ENCODE measurements around the gene MRPL40.

MRPL40 gene

DNA sequence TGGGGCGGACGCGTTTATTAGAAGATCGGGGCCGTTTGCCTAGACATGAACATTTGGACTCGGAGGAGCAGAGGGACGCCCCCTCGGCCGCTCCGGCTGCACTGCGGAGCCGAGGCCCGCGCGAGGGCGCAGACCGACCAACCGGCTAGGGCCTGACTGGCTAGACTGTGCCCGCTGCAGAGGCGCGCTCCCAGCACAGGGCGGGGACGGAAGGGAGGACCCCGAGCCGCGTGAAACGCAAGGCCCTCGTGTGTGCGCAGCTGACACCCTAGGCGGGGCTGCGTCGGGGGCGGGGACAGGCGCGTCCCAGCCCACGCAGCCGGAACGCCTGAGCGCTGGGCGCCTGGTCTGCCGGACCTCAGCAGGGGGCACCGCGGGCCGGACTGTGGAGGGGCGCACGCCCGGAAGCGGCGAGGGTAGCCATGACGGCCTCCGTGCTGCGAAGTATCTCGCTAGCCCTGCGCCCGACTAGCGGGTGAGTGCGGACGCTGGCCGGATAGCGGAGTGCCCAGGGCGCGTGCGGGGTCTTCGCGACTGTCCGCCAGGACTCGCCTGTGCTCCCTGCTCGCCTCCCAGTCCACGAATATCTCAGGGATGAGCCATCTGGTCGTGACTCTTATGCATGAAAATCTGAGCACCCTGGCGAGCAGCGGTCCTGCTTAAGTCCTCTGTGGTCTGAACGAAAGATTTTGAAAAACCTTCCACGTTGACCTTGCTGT, at the start of gene MRPL40 (continued):
- TF ChIP-seq SP7 (tag by site-specific recombination; IDR thresholded peaks at IDR 0.05) (peak; percentile 85), ZNF76 (tag by site-specific recombination; IDR thresholded peaks at IDR 0.05; ENCODE audit: borderline replicate concordance, low read depth) (peak; percentile 82), ZNF768 (tag by site-specific recombination; IDR thresholded peaks at IDR 0.05) (no peak), ZSCAN23 (tag by site-specific recombination; IDR thresholded peaks at IDR 0.05) (no peak), ZNF777 (tag by site-specific recombination; IDR thresholded peaks at IDR 0.05; ENCODE audit: borderline replicate concordance) (0 out of 2 replicates have a peak, but pooled peaks have one; percentile 34), KLF7 (tag by site-specific recombination; IDR thresholded peaks at IDR 0.05; ENCODE audit: borderline replicate concordance) (peak; percentile 95), ZNF585B (tag by site-specific recombination; IDR thresholded peaks at IDR 0.05) (no peak; the same call in 1 of the 2 replicates), ZNF121 (tag by site-specific recombination; IDR thresholded peaks at IDR 0.05) (peak; percentile 46; the same call in 1 of the 2 replicates), ZFP37 (tag by site-specific recombination; IDR thresholded peaks at IDR 0.05) (peak; percentile 97), ZBTB21 (tag by site-specific recombination; IDR thresholded peaks at IDR 0.05) (0 out of 2 replicates have a peak, but pooled peaks have one; percentile 27), ZEB2 (tag by site-specific recombination; IDR thresholded peaks at IDR 0.05) (peak; percentile 91), ZNF623 (tag by site-specific recombination; IDR thresholded peaks at IDR 0.05) (no peak; the same call in 1 of the 2 replicates), TRIM28 (IDR thresholded peaks at IDR 0.05; ENCODE audit: borderline replicate concordance, low read length) (no peak), WT1 (tag by site-specific recombination; IDR thresholded peaks at IDR 0.05) (peak; percentile 78), PRDM1 (tag by site-specific recombination; IDR thresholded peaks at IDR 0.05) (no peak), OSR2 (tag by site-specific recombination; IDR thresholded peaks at IDR 0.05) (peak; percentile 21), ZFP41 (tag by site-specific recombination; IDR thresholded peaks at IDR 0.05; ENCODE audit: borderline replicate concordance) (no peak), ZSCAN16 (tag by site-specific recombination; IDR thresholded peaks at IDR 0.05) (0 out of 2 replicates have a peak, but pooled peaks have one; percentile 15), ZNF510 (tag by site-specific recombination; IDR thresholded peaks at IDR 0.05; ENCODE audit: insufficient replicate concordance) (no peak), ZBTB20 (tag by site-specific recombination; IDR thresholded peaks at IDR 0.05) (peak; percentile 81; the same call in 1 of the 2 replicates), ZNF521 (tag by site-specific recombination; IDR thresholded peaks at IDR 0.05) (no peak), ZXDB (tag by site-specific recombination; IDR thresholded peaks at IDR 0.05) (peak; percentile 89), ZNF221 (tag by site-specific recombination; IDR thresholded peaks at IDR 0.05; ENCODE audit: borderline replicate concordance) (no peak), ZNF624 (tag by site-specific recombination; IDR thresholded peaks at IDR 0.05) (no peak), GLI4 (tag by site-specific recombination; IDR thresholded peaks at IDR 0.05) (peak; percentile 92; the same call in 1 of the 2 replicates)
- TF ChIP-seq, protein P1, sequence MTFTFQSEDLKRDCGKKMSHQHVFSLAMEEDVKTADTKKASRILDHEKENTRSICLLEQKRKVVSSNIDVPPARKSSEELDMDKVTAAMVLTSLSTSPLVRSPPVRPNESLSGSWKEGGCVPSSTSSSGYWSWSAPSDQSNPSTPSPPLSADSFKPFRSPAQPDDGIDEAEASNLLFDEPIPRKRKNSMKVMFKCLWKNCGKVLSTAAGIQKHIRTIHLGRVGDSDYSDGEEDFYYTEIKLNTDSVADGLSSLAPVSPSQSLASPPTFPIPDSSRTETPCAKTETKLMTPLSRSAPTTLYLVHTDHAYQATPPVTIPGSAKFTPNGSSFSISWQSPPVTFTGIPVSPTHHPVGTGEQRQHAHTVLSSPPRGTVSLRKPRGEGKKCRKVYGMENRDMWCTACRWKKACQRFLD (tag by site-specific recombination; IDR thresholded peaks at IDR 0.05), result no peak; the same call in 1 of the 2 replicates
- TF ChIP-seq, protein P2, sequence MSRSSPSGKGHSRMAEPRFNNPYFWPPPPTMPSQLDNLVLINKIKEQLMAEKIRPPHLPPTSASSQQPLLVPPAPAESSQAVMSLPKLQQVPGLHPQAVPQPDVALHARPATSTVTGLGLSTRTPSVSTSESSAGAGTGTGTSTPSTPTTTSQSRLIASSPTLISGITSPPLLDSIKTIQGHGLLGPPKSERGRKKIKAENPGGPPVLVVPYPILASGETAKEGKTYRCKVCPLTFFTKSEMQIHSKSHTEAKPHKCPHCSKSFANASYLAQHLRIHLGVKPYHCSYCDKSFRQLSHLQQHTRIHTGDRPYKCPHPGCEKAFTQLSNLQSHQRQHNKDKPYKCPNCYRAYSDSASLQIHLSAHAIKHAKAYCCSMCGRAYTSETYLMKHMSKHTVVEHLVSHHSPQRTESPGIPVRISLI (tag by site-specific recombination; IDR thresholded peaks at IDR 0.05), result no peak
- TF ChIP-seq, protein P3, sequence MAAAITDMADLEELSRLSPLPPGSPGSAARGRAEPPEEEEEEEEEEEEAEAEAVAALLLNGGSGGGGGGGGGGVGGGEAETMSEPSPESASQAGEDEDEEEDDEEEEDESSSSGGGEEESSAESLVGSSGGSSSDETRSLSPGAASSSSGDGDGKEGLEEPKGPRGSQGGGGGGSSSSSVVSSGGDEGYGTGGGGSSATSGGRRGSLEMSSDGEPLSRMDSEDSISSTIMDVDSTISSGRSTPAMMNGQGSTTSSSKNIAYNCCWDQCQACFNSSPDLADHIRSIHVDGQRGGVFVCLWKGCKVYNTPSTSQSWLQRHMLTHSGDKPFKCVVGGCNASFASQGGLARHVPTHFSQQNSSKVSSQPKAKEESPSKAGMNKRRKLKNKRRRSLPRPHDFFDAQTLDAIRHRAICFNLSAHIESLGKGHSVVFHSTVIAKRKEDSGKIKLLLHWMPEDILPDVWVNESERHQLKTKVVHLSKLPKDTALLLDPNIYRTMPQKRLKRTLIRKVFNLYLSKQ (tag by site-specific recombination; IDR thresholded peaks at IDR 0.05; ENCODE audit: borderline replicate concordance), result no peak
- TF ChIP-seq, protein P4, sequence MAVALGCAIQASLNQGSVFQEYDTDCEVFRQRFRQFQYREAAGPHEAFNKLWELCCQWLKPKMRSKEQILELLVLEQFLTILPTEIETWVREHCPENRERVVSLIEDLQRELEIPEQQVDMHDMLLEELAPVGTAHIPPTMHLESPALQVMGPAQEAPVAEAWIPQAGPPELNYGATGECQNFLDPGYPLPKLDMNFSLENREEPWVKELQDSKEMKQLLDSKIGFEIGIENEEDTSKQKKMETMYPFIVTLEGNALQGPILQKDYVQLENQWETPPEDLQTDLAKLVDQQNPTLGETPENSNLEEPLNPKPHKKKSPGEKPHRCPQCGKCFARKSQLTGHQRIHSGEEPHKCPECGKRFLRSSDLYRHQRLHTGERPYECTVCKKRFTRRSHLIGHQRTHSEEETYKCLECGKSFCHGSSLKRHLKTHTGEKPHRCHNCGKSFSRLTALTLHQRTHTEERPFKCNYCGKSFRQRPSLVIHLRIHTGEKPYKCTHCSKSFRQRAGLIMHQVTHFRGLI (tag by site-specific recombination; IDR thresholded peaks at IDR 0.05), result peak; percentile 74
- TF ChIP-seq, protein P5, sequence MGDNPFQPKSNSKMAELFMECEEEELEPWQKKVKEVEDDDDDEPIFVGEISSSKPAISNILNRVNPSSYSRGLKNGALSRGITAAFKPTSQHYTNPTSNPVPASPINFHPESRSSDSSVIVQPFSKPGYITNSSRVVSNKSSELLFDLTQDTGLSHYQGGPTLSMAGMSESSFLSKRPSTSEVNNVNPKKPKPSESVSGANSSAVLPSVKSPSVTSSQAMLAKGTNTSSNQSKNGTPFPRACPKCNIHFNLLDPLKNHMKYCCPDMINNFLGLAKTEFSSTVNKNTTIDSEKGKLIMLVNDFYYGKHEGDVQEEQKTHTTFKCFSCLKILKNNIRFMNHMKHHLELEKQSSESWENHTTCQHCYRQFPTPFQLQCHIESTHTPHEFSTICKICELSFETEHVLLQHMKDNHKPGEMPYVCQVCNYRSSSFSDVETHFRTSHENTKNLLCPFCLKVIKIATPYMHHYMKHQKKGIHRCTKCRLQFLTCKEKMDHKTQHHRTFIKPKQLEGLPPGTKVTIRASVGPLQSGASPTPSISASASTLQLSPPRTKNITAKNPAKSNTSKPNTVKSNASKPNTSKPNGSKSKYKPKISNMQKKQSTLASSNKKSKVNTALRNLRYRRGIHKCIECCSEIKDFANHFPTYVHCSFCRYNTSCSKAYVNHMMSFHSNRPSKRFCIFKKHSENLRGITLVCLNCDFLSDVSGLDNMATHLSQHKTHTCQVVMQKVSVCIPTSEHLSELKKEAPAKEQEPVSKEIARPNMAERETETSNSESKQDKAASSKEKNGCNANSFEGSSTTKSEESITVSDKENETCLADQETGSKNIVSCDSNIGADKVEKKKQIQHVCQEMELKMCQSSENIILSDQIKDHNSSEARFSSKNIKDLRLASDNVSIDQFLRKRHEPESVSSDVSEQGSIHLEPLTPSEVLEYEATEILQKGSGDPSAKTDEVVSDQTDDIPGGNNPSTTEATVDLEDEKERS (tag by site-specific recombination; IDR thresholded peaks at IDR 0.05), result no peak
- TF ChIP-seq, protein P6, sequence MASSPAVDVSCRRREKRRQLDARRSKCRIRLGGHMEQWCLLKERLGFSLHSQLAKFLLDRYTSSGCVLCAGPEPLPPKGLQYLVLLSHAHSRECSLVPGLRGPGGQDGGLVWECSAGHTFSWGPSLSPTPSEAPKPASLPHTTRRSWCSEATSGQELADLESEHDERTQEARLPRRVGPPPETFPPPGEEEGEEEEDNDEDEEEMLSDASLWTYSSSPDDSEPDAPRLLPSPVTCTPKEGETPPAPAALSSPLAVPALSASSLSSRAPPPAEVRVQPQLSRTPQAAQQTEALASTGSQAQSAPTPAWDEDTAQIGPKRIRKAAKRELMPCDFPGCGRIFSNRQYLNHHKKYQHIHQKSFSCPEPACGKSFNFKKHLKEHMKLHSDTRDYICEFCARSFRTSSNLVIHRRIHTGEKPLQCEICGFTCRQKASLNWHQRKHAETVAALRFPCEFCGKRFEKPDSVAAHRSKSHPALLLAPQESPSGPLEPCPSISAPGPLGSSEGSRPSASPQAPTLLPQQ (tag by site-specific recombination; IDR thresholded peaks at IDR 0.05), result peak; percentile 86; the same call in 1 of the 2 replicates
